Stomach (tissue), 9 donors: ENCODE results near the gene GADD45GIP1. TPM values are rescaled to one million over a fixed set of nuclear protein-coding genes. Genes with fewer than 3 reads are reported as not detected.

ENCODE experiments used
- DNase-seq, 2 donors: peaks; one replicate each; pipeline versions ENCODE4 v3.0.0 to v3.0.0-alpha.2; 2013 to 2019
- H3K27ac ChIP-seq, 5 donors: fragments of 200-600 bp in 4 of 5; sonication (generic) in 4 of 5; one replicate each; pipeline ENCODE4 v1.5.1; 2013 to 2019; ENCODE audit warnings: mild to moderate bottlenecking in 1 of 5, moderate library complexity in 1 of 5
- H3K27me3 ChIP-seq, 3 donors: fragments of 200-600 bp; sonication (generic); one replicate each; pipeline ENCODE4 v1.5.1; 2017 to 2019; ENCODE audit warnings: mixed run types in 1 of 3
- H3K36me3 ChIP-seq, 4 donors: fragments of 200-600 bp; sonication (generic); 1 replicate in 3 of 4; 2 replicates in 1 of 4; pipeline ENCODE4 v1.5.1; 2016 to 2019
- H3K4me1 ChIP-seq, 4 donors: fragments of 200-600 bp; sonication (generic); one replicate each; pipeline ENCODE4 v1.5.1; 2016 to 2019
- H3K4me3 ChIP-seq, 4 donors: fragments of 200-600 bp; sonication (generic) in 3 of 4; one replicate each; pipeline ENCODE4 v1.5.1; 2016 to 2019; ENCODE audit warnings: mild to moderate bottlenecking in 1 of 4
- H3K9me3 ChIP-seq, 4 donors: fragments of 200-600 bp; sonication (generic); one replicate each; pipeline ENCODE4 v1.5.1; 2016 to 2019
- CTCF ChIP-seq, 7 experiments: fragments of 450-650 bp in 4 of 7; fragments of 200-600 bp in 3 of 7; sonication (generic) in 3 of 7; IDR thresholded peaks; one replicate each; pipeline ENCODE4 v1.5.1; 2016 to 2019; ENCODE audit warnings: antibody characterized with exemption in 7 of 7, control low read depth in 2 of 7, mild to moderate bottlenecking in 1 of 7
- EP300 ChIP-seq: sonication (generic); formaldehyde crosslinking; IDR thresholded peaks from one replicate; pipeline ENCODE4 v1.6.1; 2017; ENCODE audit warnings: antibody characterized with exemption
- POLR2A ChIP-seq, 4 donors: fragments of 450-650 bp; IDR thresholded peaks; one replicate each; pipeline ENCODE4 v1.6.1; 2016; ENCODE audit warnings: antibody characterized with exemption in 4 of 4, control low read depth in 2 of 4, mild to moderate bottlenecking in 1 of 4, moderate library complexity in 1 of 4
- POLR2AphosphoS5 ChIP-seq, 3 donors: sonication (generic); formaldehyde crosslinking; IDR thresholded peaks; one replicate each; pipeline ENCODE4 v1.6.1; 2016; ENCODE audit warnings: antibody characterized with exemption in 3 of 3
- WGBS, 5 donors: extraction: QIAGEN DNeasy Blood & Tissue Kit in 3 of 5; methylation state at CpG; one replicate each; pipeline versions ENCODE4 v1.1.5 to v1.1.7; 2013 to 2018; 5-methylcytosine and 5-hydroxymethylcytosine counted together
- intact Hi-C: fragments of 100-400 bp; cut with DNase I; formaldehyde crosslinking; loops from one replicate; pipeline ENCODE4 v1.15.1; 2023; ENCODE audit warnings: low total_unique reads
- polyA plus RNA-seq, 3 donors: library from polyadenylated mRNA; stranded (reverse); fragments of 200-250 nt; gene quantifications; one replicate each; pipeline ENCODE4 v1.2.3, GENCODE V29; 2013
- total RNA-seq, 5 donors: library from RNA; depleted of rRNA; stranded (reverse); fragments of >200 nt; gene quantifications; one replicate each; pipeline versions ENCODE4 v1.1.0 to v1.2.3, GENCODE V29; 2014 to 2016
- donor health status: healthy with polysubstance abuse.
- donor health status: Bipolar disorder and iron deficiency.
- donor health status: healthy.

GADD45GIP1 gene
- total and polyA plus RNA-seq, 8 donors = 1.8 to 93.3 (median 51.1) TPM

- Histone ChIP-seq H3K27me3 (peaks cover 0 to 5% (median 0%) of the 10 kb centered on the region in 3 donors), H3K4me3 (no peak overlapping the region), H3K9me3 (no peaks in the 10 kb centered on the region), H3K4me1 (peaks cover 0 to 7% (median 3%) of the 10 kb centered on the region in 4 donors), H3K27ac (no peak overlapping the region), H3K36me3 (no peaks in the 10 kb centered on the region)
- intact Hi-C loops = loop anchor here (5.0 kb wide), 1 partner anchor 287 kb away; no protein-coding TSS in a partner anchor
- WGBS, 5 donors = 55 to 85% (median 72%) methylated on average over 7 to 17 of the region's 17 CpGs
- TF ChIP-seq POLR2A (IDR thresholded peaks at IDR 0.05) (no peak), POLR2AphosphoS5 (IDR thresholded peaks at IDR 0.05) (no peak), CTCF (IDR thresholded peaks at IDR 0.05) (no peak), EP300 (no peak)
- peak in 1 of 2 donors; percentile 25 for DNase-seq
Measured at GRCh38 chr19:12975221-12975741, 18.3 kb upstream of the GADD45GIP1 start.

- 65 to 71% (median 69%) methylated on average over 18 to 19 of the region's 19 CpGs for WGBS, 5 donors
- peak in 1 of 2 donors; percentile 33 for DNase-seq
- intact Hi-C loops = loop anchor here (5.0 kb wide), 1 partner anchor 288 kb away; no protein-coding TSS in a partner anchor
- Histone ChIP-seq H3K4me3 (no peak overlapping the region), H3K9me3 (no peaks in the 10 kb centered on the region), H3K27ac (no peak overlapping the region), H3K4me1 (peaks cover 4 to 12% (median 7%) of the 10 kb centered on the region in 4 donors), H3K27me3 (peaks cover 0 to 5% (median 0%) of the 10 kb centered on the region in 3 donors), H3K36me3 (no peaks in the 10 kb centered on the region)
- TF ChIP-seq CTCF (IDR thresholded peaks at IDR 0.05) (no peak), POLR2AphosphoS5 (IDR thresholded peaks at IDR 0.05) (no peak), EP300 (no peak)
Measured at GRCh38 chr19:12974301-12975220, 17.5 kb upstream of the GADD45GIP1 start.

GRCh38 chr19:12973236-12973635 is 16.2 kb upstream of the GADD45GIP1 start:
- H3K4me3 ChIP-seq = no peak overlapping the region
- H3K4me1 ChIP-seq = peaks cover 6 to 16% (median 11%) of the 10 kb centered on the region in 4 donors
- DNase-seq = no peak
- 83 to 92% (median 88%) methylated on average over 13 to 16 of the region's 16 CpGs for WGBS, 5 donors
- intact Hi-C loops = no loop called here
- TF ChIP-seq POLR2AphosphoS5 (IDR thresholded peaks at IDR 0.05) (no peak), EP300 (no peak), CTCF (IDR thresholded peaks at IDR 0.05) (no peak), POLR2A (IDR thresholded peaks at IDR 0.05) (no peak)
- peaks cover 0 to 5% (median 0%) of the 10 kb centered on the region in 3 donors for H3K27me3 ChIP-seq
- H3K9me3 ChIP-seq = no peaks in the 10 kb centered on the region
- H3K36me3 ChIP-seq = no peaks in the 10 kb centered on the region
- no peak overlapping the region for H3K27ac ChIP-seq

GRCh38 chr19:12970070-12970820 is 13.2 kb upstream of the GADD45GIP1 start:
- intact Hi-C loops = no loop called here
- no peak for TF ChIP-seq CTCF (IDR thresholded peaks at IDR 0.05)
- no peak for TF ChIP-seq POLR2AphosphoS5 (IDR thresholded peaks at IDR 0.05)
- no peak for TF ChIP-seq EP300
- no peak for TF ChIP-seq POLR2A (IDR thresholded peaks at IDR 0.05)
- 81 to 91% (median 90%) methylated on average over 7 of the region's 7 CpGs for WGBS, 5 donors
- peak overlapping the region in 1 of 5 donors; percentile 70 for H3K27ac ChIP-seq
- DNase-seq = no peak
- H3K9me3 ChIP-seq = no peaks in the 10 kb centered on the region
- peaks cover 0 to 3% (median 0%) of the 10 kb centered on the region in 3 donors for H3K27me3 ChIP-seq
- no peaks in the 10 kb centered on the region for H3K36me3 ChIP-seq
- H3K4me3 ChIP-seq = no peak overlapping the region
- H3K4me1 ChIP-seq = peaks cover 6 to 16% (median 14%) of the 10 kb centered on the region in 4 donors
